ENCODE results near the gene FCF1. TPM values are rescaled to one million over a fixed set of nuclear protein-coding genes. Genes with fewer than 3 reads are reported as not detected.

Gene FCF1
- total and polyA plus RNA-seq, 11 donors: 4.3 to 46.2 (median 36.7) TPM

- TF ChIP-seq POLR2A (IDR thresholded peaks at IDR 0.05) (no peak), CTCF (IDR thresholded peaks at IDR 0.05) (no peak)
- ATAC-seq (no peak), DNase-seq (no peak)
- Histone ChIP-seq H3K27ac (no peak overlapping the region), H3K4me1 (peaks cover 0 to 16% (median 0%) of the 10 kb centered on the region in 12 donors), H3K36me3 (peaks cover 0 to 5% (median 0%) of the 10 kb centered on the region in 9 donors), H3K4me3 (no peak overlapping the region), H3K27me3 (no peaks in the 10 kb centered on the region), H3K9me3 (peaks cover 0 to 5% (median 0%) of the 10 kb centered on the region in 12 donors)
- intact Hi-C loops (cut with DNase I): no loop called here
- WGBS, 4 donors: 95 to 97% (median 95%) methylated on average over 3 of the region's 3 CpGs
Measured at GRCh38 chr14:74703043-74703442, 9.9 kb upstream of the FCF1 start.

GRCh38 chr14:74704656-74705055 is 8.3 kb upstream of the FCF1 start:
- intact Hi-C loops (cut with DNase I): no loop called here
- Histone ChIP-seq H3K36me3 (peaks cover 0 to 5% (median 0%) of the 10 kb centered on the region in 9 donors), H3K4me1 (peaks cover 0 to 12% (median 4%) of the 10 kb centered on the region in 12 donors), H3K27me3 (no peaks in the 10 kb centered on the region), H3K27ac (no peak overlapping the region), H3K9me3 (peaks cover 0 to 5% (median 0%) of the 10 kb centered on the region in 12 donors), H3K4me3 (no peak overlapping the region)
- no peak for TF ChIP-seq CTCF (IDR thresholded peaks at IDR 0.05)
- no peak for TF ChIP-seq POLR2A (IDR thresholded peaks at IDR 0.05)
- DNase-seq: no peak
- no peak for ATAC-seq
- 63 to 77% (median 66%) methylated on average over 2 of the region's 2 CpGs for WGBS, 4 donors

- no peak for ATAC-seq
- DNase-seq: no peak
- peaks cover 0 to 5% (median 0%) of the 10 kb centered on the region in 12 donors for H3K9me3 ChIP-seq
Measured at GRCh38 chr14:74705613-74706500, 7.1 kb upstream of the FCF1 start.

More at GRCh38 chr14:74705613-74706500, 7.1 kb upstream of the FCF1 start:
- Histone ChIP-seq H3K27me3 (no peaks in the 10 kb centered on the region), H3K27ac (no peak overlapping the region), H3K4me1 (peaks cover 0 to 20% (median 8%) of the 10 kb centered on the region in 12 donors), H3K36me3 (no peaks in the 10 kb centered on the region), H3K4me3 (no peak overlapping the region)
- intact Hi-C loops (cut with DNase I): no loop called here
- TF ChIP-seq CTCF (IDR thresholded peaks at IDR 0.05) (no peak), POLR2A (IDR thresholded peaks at IDR 0.05) (no peak)
- 58 to 70% (median 67%) methylated on average over 5 of the region's 5 CpGs for WGBS, 4 donors
